Loucy (cell line): ENCODE results near the gene DMRT3.

Experiments
- H2AFZ ChIP-seq: fragments of 200-600 bp; sonication (generic); 2 replicates; pipeline ENCODE4 v1.6.0; 2016; ENCODE audit warnings: antibody characterized with exemption, mild to moderate bottlenecking, low read length, moderate library complexity
- H3F3A ChIP-seq: fragments of 200-600 bp; 2 replicates; pipeline ENCODE4 v1.6.0; 2016; ENCODE audit warnings: antibody characterized with exemption, low read depth, mild to moderate bottlenecking
- H3K27me3 ChIP-seq: fragments of 200-600 bp; sonication (generic); 2 replicates; pipeline ENCODE4 v1.6.1; 2014; ENCODE audit warnings: low read length, mild to moderate bottlenecking; ENCODE audit not compliant: insufficient read depth, poor library complexity, severe bottlenecking
- H3K36me3 ChIP-seq: fragments of 200-600 bp; sonication (generic); 2 replicates; pipeline ENCODE4 v1.6.1; 2016; ENCODE audit warnings: low read length; ENCODE audit not compliant: insufficient read depth
- H3K4me1 ChIP-seq: fragments of 200-600 bp; sonication (generic); 2 replicates; pipeline ENCODE4 v1.5.1; 2014; ENCODE audit warnings: low read length, mild to moderate bottlenecking; ENCODE audit not compliant: insufficient read depth, poor library complexity, severe bottlenecking
- H3K4me2 ChIP-seq: fragments of 200-600 bp; sonication (generic); 2 replicates; pipeline ENCODE4 v1.6.0; 2014; ENCODE audit warnings: antibody characterized with exemption, low read length, low read depth, mild to moderate bottlenecking; ENCODE audit not compliant: poor library complexity, severe bottlenecking
- H3K4me3 ChIP-seq: fragments of 200-600 bp; sonication (generic); 2 replicates; pipeline ENCODE4 v1.5.1; 2014; ENCODE audit warnings: low read length, mild to moderate bottlenecking, mixed read lengths; ENCODE audit not compliant: poor library complexity, severe bottlenecking
- H3K79me2 ChIP-seq: fragments of 200-600 bp; sonication (generic); 2 replicates; pipeline ENCODE4 v1.6.1; 2014; ENCODE audit warnings: low read length; ENCODE audit not compliant: insufficient read depth
- H3K9ac ChIP-seq: fragments of 200-600 bp; sonication (generic); 2 replicates; pipeline ENCODE4 v1.6.0; 2014; ENCODE audit warnings: mild to moderate bottlenecking, low read depth, low read length, moderate library complexity; ENCODE audit not compliant: poor library complexity, severe bottlenecking
- H3K9me2 ChIP-seq: fragments of 200-600 bp; sonication (generic); replicated peaks from 2 replicates; pipeline ENCODE4 v1.6.1; 2016; ENCODE audit warnings: low read depth, low read length, mixed read lengths
- H3K9me3 ChIP-seq: fragments of 200-600 bp; sonication (generic); 2 replicates; pipeline ENCODE4 v1.6.1; 2014; ENCODE audit warnings: mild to moderate bottlenecking, antibody characterized with exemption, low read length, low read depth; ENCODE audit not compliant: insufficient read depth
- H4K20me1 ChIP-seq: fragments of 200-600 bp; sonication (generic); 2 replicates; pipeline ENCODE4 v1.6.0; 2014; ENCODE audit warnings: antibody characterized with exemption, low read length, mild to moderate bottlenecking; ENCODE audit not compliant: insufficient read depth, poor library complexity, severe bottlenecking
- EZH2phosphoT487 ChIP-seq: fragments of 200-600 bp; IDR thresholded peaks from 2 replicates; pipeline ENCODE4 v1.6.1; 2018; ENCODE audit warnings: antibody characterized with exemption, mild to moderate bottlenecking, moderate library complexity, borderline replicate concordance
- TF ChIP-seq, protein P1 (sequence below): fragments of 200-600 bp; sonication (generic); conservative IDR thresholded peaks from 2 replicates; pipeline ENCODE4 v1.5.1; 2014; ENCODE audit warnings: mild to moderate bottlenecking, antibody characterized with exemption, low read length

The DMRT3 gene

GRCh38 chr9:1001838-1002237 lies 25.4 kb downstream of the DMRT3 start:
- Histone ChIP-seq H3K9ac (no peak overlapping the region), H3K9me2 (no peaks in the 10 kb centered on the region), H3K9me3 (no peaks in the 10 kb centered on the region), H2AFZ (no peak overlapping the region), H4K20me1 (no peaks in the 10 kb centered on the region), H3F3A (no peaks in the 10 kb centered on the region), H3K27me3 (no peaks in the 10 kb centered on the region), H3K79me2 (no peaks in the 10 kb centered on the region), H3K36me3 (no peaks in the 10 kb centered on the region), H3K4me1 (peaks cover 9% of the 10 kb centered on the region), H3K4me2 (no peak overlapping the region), H3K4me3 (no peak overlapping the region)
- TF ChIP-seq, protein P1, sequence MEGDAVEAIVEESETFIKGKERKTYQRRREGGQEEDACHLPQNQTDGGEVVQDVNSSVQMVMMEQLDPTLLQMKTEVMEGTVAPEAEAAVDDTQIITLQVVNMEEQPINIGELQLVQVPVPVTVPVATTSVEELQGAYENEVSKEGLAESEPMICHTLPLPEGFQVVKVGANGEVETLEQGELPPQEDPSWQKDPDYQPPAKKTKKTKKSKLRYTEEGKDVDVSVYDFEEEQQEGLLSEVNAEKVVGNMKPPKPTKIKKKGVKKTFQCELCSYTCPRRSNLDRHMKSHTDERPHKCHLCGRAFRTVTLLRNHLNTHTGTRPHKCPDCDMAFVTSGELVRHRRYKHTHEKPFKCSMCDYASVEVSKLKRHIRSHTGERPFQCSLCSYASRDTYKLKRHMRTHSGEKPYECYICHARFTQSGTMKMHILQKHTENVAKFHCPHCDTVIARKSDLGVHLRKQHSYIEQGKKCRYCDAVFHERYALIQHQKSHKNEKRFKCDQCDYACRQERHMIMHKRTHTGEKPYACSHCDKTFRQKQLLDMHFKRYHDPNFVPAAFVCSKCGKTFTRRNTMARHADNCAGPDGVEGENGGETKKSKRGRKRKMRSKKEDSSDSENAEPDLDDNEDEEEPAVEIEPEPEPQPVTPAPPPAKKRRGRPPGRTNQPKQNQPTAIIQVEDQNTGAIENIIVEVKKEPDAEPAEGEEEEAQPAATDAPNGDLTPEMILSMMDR: no peak
- no peak for TF ChIP-seq EZH2phosphoT487

DNA sequence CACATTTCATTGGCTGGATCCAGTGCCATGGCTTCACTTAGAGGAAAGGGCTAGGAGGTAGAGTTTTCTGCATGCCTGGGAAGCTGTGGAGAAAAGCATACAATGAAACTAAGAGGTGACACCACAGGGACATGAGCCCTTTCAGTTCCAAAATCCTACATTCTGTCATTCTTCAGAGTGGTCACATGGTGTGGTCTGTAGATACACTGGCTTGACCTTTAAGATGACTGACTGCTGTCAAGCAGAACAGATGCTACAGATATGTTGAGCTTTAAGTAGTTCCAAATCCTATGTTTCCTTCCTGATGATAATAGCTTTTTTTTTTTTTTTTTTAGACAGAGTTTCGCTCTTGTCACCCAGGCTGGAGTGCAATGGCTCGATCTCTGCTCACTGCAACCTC lies 26.2 kb downstream of the DMRT3 start:
- TF ChIP-seq, protein P1: no peak
- TF ChIP-seq EZH2phosphoT487: no peak
- H4K20me1 ChIP-seq: no peaks in the 10 kb centered on the region
- no peaks in the 10 kb centered on the region for H3K36me3 ChIP-seq
- H3K4me3 ChIP-seq: no peak overlapping the region
- no peak overlapping the region for H3K9ac ChIP-seq
- no peaks in the 10 kb centered on the region for H3K9me2 ChIP-seq
- no peaks in the 10 kb centered on the region for H3K9me3 ChIP-seq
- no peak overlapping the region for H3K4me2 ChIP-seq
- H3K4me1 ChIP-seq: peaks cover 9% of the 10 kb centered on the region
- H3K27me3 ChIP-seq: no peaks in the 10 kb centered on the region
- H2AFZ ChIP-seq: no peak overlapping the region
- H3K79me2 ChIP-seq: no peaks in the 10 kb centered on the region
- no peaks in the 10 kb centered on the region for H3F3A ChIP-seq

GRCh38 chr9:1005043-1005667 lies 28.7 kb downstream of the DMRT3 start:
- Histone ChIP-seq H3K4me1 (peaks cover 15% of the 10 kb centered on the region), H3K4me2 (peak overlapping the region; percentile 56), H2AFZ (0 out of 2 replicates have a peak overlapping the region, but pooled peaks have one; percentile 29), H3K27me3 (no peaks in the 10 kb centered on the region), H4K20me1 (no peaks in the 10 kb centered on the region), H3K9ac (no peak overlapping the region), H3K4me3 (no peak overlapping the region), H3K79me2 (no peaks in the 10 kb centered on the region), H3F3A (no peaks in the 10 kb centered on the region), H3K9me2 (no peaks in the 10 kb centered on the region), H3K9me3 (no peaks in the 10 kb centered on the region), H3K36me3 (no peaks in the 10 kb centered on the region)
- TF ChIP-seq, protein P1: peak; percentile 85
- no peak for TF ChIP-seq EZH2phosphoT487
